Measurements from ENCODE around the gene ZNF701.
A peak's percentile ranks its signal among the peaks of the same experiment; 100 is the strongest.

The ZNF701 gene

GRCh38 chr19:52599241-52599640 is 29.2 kb downstream of the ZNF701 start:
- Histone ChIP-seq H4K20me1 (ENCODE audit: control insufficient read depth, insufficient read depth, low read depth, low read length) (no peaks in the 10 kb centered on the region), H3F3A (ENCODE audit: control insufficient read depth, insufficient read depth) (peaks cover 7% of the 10 kb centered on the region; the same call in 1 of the 2 replicates), H3K9me3 (ENCODE audit: control insufficient read depth, insufficient read depth, low read length) (peaks cover 5% of the 10 kb centered on the region; the same call in 1 of the 2 replicates), H3K79me2 (ENCODE audit: control insufficient read depth, low read length) (peaks cover 21% of the 10 kb centered on the region), H3K4me3 (ENCODE audit: low read length) (no peak overlapping the region), H3K4me1 (ENCODE audit: control insufficient read depth, low read length) (peaks cover 11% of the 10 kb centered on the region), H3K4me2 (ENCODE audit: low read length) (no peak overlapping the region), H3K27ac (ENCODE audit: low read depth, low read length) (no peak overlapping the region), H3K36me3 (ENCODE audit: control insufficient read depth, low read length) (peaks cover 15% of the 10 kb centered on the region), H3K27me3 (ENCODE audit: control insufficient read depth, low read length) (no peaks in the 10 kb centered on the region), H3K9me2 (replicated peaks; ENCODE audit: control insufficient read depth, low read length) (no peaks in the 10 kb centered on the region)
- TF ChIP-seq CTCF (IDR thresholded peaks at IDR 0.05; ENCODE audit: low read depth, low read length, poor library complexity, severe bottlenecking) = no peak
- no peak for TF ChIP-seq EZH2phosphoT487 (IDR thresholded peaks at IDR 0.05; ENCODE audit: borderline replicate concordance, low read length)

GRCh38 chr19:52600639-52601024 is 30.5 kb downstream of the ZNF701 start:
- peak overlapping the region; percentile 83 for H3K4me2 ChIP-seq (ENCODE audit: low read length)
- H3K79me2 ChIP-seq (ENCODE audit: control insufficient read depth, low read length) = peaks cover 30% of the 10 kb centered on the region
- H3F3A ChIP-seq (ENCODE audit: control insufficient read depth, insufficient read depth) = peaks cover 7% of the 10 kb centered on the region; the same call in 1 of the 2 replicates
- H3K27me3 ChIP-seq (ENCODE audit: control insufficient read depth, low read length) = no peaks in the 10 kb centered on the region
- no peaks in the 10 kb centered on the region for H4K20me1 ChIP-seq (ENCODE audit: control insufficient read depth, insufficient read depth, low read depth, low read length)
- no peak overlapping the region for H3K27ac ChIP-seq (ENCODE audit: low read depth, low read length)
- TF ChIP-seq CTCF (IDR thresholded peaks at IDR 0.05; ENCODE audit: low read depth, low read length, poor library complexity, severe bottlenecking) = no peak
- no peak for TF ChIP-seq EZH2phosphoT487 (IDR thresholded peaks at IDR 0.05; ENCODE audit: borderline replicate concordance, low read length)
- peak overlapping the region; percentile 93 for H3K4me3 ChIP-seq (ENCODE audit: low read length)
- peaks cover 11% of the 10 kb centered on the region for H3K4me1 ChIP-seq (ENCODE audit: control insufficient read depth, low read length)
- H3K36me3 ChIP-seq (ENCODE audit: control insufficient read depth, low read length) = peaks cover 16% of the 10 kb centered on the region
- peaks cover 5% of the 10 kb centered on the region; the same call in 1 of the 2 replicates for H3K9me3 ChIP-seq (ENCODE audit: control insufficient read depth, insufficient read depth, low read length)
- H3K9me2 ChIP-seq (replicated peaks; ENCODE audit: control insufficient read depth, low read length) = no peaks in the 10 kb centered on the region

GRCh38 chr19:52601025-52601973 is 31.2 kb downstream of the ZNF701 start:
- no peak overlapping the region for H3K27ac ChIP-seq (ENCODE audit: low read depth, low read length)

More at GRCh38 chr19:52601025-52601973, 31.2 kb downstream of the ZNF701 start:
- TF ChIP-seq CTCF (IDR thresholded peaks at IDR 0.05; ENCODE audit: low read depth, low read length, poor library complexity, severe bottlenecking) (peak; percentile 23), EZH2phosphoT487 (IDR thresholded peaks at IDR 0.05; ENCODE audit: borderline replicate concordance, low read length) (no peak)
- Histone ChIP-seq H3K4me3 (ENCODE audit: low read length) (peak overlapping the region; percentile 93), H3K79me2 (ENCODE audit: control insufficient read depth, low read length) (peaks cover 35% of the 10 kb centered on the region), H3K27me3 (ENCODE audit: control insufficient read depth, low read length) (no peaks in the 10 kb centered on the region), H3F3A (ENCODE audit: control insufficient read depth, insufficient read depth) (peaks cover 7% of the 10 kb centered on the region; the same call in 1 of the 2 replicates), H3K4me2 (ENCODE audit: low read length) (peak overlapping the region; percentile 83), H4K20me1 (ENCODE audit: control insufficient read depth, insufficient read depth, low read depth, low read length) (no peaks in the 10 kb centered on the region), H3K4me1 (ENCODE audit: control insufficient read depth, low read length) (peaks cover 11% of the 10 kb centered on the region), H3K9me2 (replicated peaks; ENCODE audit: control insufficient read depth, low read length) (no peaks in the 10 kb centered on the region), H3K9me3 (ENCODE audit: control insufficient read depth, insufficient read depth, low read length) (peaks cover 5% of the 10 kb centered on the region; the same call in 1 of the 2 replicates), H3K36me3 (ENCODE audit: control insufficient read depth, low read length) (peaks cover 9% of the 10 kb centered on the region)
